HG03280 (cell line): ENCODE measurements around the gene ITGB2.

Experiments
- ATAC-seq: cut with Tn5 transposase; IDR thresholded peaks from one replicate; pipeline ENCODE4 v1.9.1; 2021; ENCODE audit warnings: mild to moderate bottlenecking, moderate library complexity; ENCODE audit not compliant: unreplicated experiment

Gene ITGB2

GRCh38 chr21:44911384-44912157 lies 9.1 kb downstream of the ITGB2 start:
- ATAC-seq: no peak

GRCh38 chr21:44911068-44911383 lies 9.7 kb downstream of the ITGB2 start:
- no peak for ATAC-seq

DNA sequence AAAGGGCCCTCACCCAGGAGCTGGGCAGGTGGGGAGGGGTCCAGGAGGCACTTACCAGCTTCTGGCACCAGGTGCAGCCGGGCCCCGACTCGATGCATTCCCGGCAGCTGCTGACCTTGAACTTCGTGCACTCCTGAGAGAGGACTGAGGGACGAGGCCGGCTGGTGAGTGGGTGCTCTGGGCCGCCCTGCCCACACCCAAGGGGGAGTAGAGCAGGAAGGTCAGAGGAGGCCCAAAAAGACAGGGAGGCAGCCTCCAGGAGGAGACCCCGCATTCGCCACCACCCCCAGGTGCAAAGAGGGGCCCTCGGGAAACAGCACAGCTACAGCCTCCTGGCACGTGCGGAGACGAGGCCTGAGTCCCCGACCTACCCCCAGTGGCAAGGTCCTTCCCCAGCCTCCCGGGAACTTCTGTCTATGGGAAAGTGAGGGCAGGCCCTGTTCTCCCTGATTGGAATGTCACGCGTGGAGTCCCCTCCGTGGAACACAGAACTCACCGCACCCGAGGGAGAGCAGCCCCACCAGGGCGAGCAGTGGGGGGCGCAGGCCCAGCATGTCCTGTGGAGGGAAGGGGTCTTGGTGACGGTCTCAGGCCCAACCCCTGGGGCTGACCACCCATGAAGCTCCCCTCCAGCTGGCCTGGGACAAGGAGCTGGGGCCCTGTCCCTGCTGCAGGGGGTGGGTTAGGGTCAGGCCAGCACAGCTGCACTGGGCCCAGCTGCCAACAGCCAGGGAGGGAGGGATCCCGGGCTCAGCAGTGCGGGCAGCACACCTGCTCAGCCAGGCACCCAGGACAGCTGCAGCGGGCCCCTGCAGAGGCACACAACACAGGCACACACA lies 10.3 kb downstream of the ITGB2 start:
- no peak for ATAC-seq

DNA sequence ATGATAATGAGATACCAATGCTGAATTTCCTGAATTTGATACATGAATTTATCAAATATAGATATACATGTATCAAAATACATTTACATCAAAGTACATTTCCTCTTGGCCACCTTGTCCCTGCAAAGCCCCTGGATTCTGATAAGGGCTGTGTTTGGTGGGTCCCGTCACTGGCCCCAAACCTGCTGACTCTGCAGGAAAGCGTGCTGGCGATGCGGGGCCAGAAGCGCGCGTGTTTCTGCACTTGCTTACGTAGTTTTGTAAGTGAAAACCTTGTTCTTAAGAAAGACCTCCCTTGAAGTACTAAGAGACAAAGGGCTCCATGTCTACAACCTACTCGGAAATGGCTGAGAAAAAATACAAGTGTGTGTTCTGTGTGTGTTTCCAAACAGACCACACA lies 11.0 kb downstream of the ITGB2 start:
- no peak for ATAC-seq

GRCh38 chr21:44908908-44909307 lies 11.8 kb downstream of the ITGB2 start:
- no peak for ATAC-seq

GRCh38 chr21:44907966-44908895 lies 12.5 kb downstream of the ITGB2 start:
- no peak for ATAC-seq

DNA sequence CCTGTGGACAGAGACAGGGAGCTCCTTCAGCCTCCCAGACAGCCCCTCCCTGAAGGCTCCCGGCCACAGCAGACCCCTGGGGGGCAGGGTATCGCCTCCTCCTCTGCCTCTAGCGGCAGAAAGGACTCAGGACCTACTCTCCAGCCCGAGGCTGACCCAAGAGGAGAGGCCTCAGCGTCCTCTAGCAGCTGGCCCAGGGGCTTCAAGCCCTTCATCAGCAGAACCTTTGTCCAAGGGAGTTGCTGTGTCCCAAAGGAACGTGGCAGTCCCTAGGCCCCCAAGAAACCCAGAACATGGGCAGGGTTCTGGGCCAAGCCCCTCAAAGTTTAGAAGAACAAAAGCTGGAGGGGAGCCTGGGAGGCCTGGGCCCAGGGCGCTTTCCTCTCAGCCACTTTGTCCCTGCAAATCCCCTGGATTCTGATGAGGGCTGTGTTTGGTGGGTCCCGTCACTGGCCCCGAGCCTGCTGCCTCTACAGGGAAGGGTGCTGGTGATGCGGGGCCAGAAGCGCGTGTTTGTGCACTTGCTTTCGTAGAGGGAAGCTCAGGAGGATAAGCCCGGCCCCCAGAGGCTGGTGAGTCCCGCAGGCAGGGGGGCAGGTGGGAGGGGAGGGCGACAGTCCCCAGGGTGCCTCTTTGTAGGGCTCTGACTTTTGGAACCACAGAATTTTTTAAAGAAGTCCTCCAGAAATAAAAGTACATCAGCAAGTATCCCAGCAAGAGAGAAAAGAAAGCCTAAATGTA lies 13.3 kb downstream of the ITGB2 start:
- ATAC-seq: no peak

DNA sequence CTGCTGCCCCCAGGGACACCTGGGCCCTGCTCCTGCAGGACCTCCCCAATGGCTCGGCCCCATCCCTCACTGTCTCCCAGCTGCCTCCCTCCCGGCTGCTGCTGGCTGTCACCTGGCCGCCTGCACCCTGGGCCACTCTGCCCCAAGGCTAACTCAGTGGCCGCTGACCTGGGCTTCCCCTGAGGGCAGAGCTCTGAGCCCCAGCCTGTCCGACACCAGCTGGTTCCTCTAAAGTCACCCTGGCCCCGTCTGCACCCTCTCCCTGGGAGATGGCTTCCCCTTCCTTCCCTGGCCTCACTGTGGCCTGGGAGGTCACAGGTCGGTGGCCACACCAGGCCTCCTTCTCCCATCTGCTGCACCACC lies 15.0 kb downstream of the ITGB2 start:
- ATAC-seq: no peak

DNA sequence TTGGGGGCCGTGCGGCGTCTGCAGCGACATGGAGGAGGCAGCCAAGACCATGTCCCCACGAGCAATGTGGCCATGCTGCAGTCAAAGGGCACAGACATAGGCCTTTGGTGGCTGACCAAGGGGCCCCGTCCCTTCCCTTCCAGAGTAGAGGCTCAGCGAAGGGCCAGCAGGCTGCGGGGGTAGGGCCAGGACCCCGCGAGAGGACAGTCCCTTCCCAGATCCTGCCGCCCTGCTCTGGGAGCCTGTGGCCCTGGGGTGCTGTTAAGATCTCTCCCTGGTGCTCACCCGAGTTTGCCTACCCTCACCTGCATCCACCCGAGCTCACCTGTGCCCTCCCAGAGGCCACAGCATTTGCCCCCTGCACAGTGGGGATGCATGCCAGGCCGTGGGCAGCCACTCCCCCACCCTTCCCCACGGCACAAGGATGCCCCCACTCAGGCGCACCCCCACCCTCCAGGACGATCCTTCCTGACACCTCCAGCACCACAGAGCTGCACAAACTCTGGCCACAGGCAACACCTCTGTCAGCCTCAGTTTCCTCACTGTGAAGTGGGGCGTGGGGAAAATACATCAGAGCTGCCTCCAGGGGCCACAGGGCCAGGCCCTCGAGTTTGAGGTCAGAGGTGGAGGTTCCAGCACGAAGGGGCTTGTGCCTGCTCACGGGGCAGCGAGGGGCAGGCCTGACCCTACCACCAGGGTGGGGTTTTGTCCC lies 15.5 kb downstream of the ITGB2 start:
- ATAC-seq: no peak

- ATAC-seq: no peak
These were observed 16.4 kb downstream of the ITGB2 start for GRCh38 chr21:44904141-44904923.

- no peak for ATAC-seq
These were observed 17.0 kb downstream of the ITGB2 start for GRCh38 chr21:44903689-44904088.

GRCh38 chr21:44903050-44903685 lies 17.5 kb downstream of the ITGB2 start:
- ATAC-seq: no peak

- ATAC-seq: no peak
These were observed 18.2 kb downstream of the ITGB2 start for GRCh38 chr21:44902268-44903049.

GRCh38 chr21:44901391-44902074 lies 19.2 kb downstream of the ITGB2 start:
- no peak for ATAC-seq

DNA sequence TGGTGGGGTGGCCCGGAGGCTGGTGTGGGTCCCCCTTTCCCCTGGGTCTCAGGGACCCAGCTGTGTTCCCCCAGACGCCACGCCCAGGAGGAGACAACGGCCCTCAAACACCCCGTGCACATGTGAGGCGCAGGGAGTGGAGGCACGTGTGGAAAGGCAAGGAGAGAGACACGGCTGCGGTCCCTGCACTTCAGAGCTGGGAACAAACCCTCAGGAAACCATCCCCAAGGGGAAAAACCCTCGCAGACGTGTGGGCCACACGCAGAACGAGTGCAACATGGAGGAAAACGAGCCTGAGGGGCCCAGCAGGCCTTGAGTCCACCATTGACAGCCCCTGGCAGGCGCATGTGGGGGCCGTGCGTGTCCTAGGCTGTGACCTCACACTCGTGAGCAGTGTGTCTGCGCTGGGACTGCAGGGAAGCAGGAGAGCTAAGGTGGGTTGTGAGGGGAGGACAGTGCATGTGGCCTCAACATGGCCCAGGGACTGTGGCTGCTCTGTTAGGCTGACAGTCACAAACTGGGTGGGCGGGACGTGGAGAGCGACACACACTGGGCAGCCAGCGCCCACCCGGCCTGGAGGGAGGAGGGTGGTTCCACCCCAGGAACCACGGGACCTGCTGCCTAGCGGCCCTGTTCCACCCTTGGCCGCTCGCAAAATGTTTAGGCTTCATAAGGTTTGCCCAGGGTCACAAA lies 20.0 kb downstream of the ITGB2 start:
- ATAC-seq: no peak

GRCh38 chr21:44899768-44900558 lies 20.7 kb downstream of the ITGB2 start:
- ATAC-seq: no peak
